HepG2 (cell line): ENCODE measurements around the gene AAR2. TPM values are rescaled to one million over a fixed set of nuclear protein-coding genes. Genes with fewer than 3 reads are reported as not detected.

ENCODE experiments used
- AKAP8 ChIP-seq: sonication (generic); formaldehyde crosslinking; IDR thresholded peaks from 2 replicates; pipeline ENCODE4 v1.5.1; 2020; ENCODE audit warnings: mild to moderate bottlenecking, missing genetic modification reagents
- ARHGAP35 ChIP-seq: sonication (generic); formaldehyde crosslinking; IDR thresholded peaks from 2 replicates; pipeline ENCODE4 v1.9.0; 2022; ENCODE audit warnings: mild to moderate bottlenecking, inconsistent platforms, moderate library complexity, missing genetic modification reagents, borderline replicate concordance
- ATF2 ChIP-seq: sonication (generic); formaldehyde crosslinking; IDR thresholded peaks from 2 replicates; pipeline ENCODE4 v1.4.0; 2020; ENCODE audit warnings: missing genetic modification reagents
- ETV5 ChIP-seq: IDR thresholded peaks from 2 replicates; pipeline ENCODE4 v1.6.1; 2018; ENCODE audit warnings: missing biosample characterization, missing genetic modification reagents, inconsistent platforms, borderline replicate concordance
- FOXA1 ChIP-seq, 2 experiments: fragments of 450-650 bp in 1 of 2; sonication (generic) in 1 of 2; formaldehyde crosslinking in 1 of 2; IDR thresholded peaks; 2 replicates each; pipeline versions ENCODE4 v1.4.0 to v1.6.1; 2016 to 2020; ENCODE audit warnings: missing genetic modification reagents in 1 of 2
- FOXK1 ChIP-seq: sonication (generic); formaldehyde crosslinking; IDR thresholded peaks from 2 replicates; pipeline ENCODE4 v1.4.0; 2020; ENCODE audit warnings: low read depth, missing genetic modification reagents, borderline replicate concordance
- IKZF5 ChIP-seq: IDR thresholded peaks from 2 replicates; pipeline ENCODE4 v1.6.1; 2018; ENCODE audit warnings: missing genetic modification reagents, mild to moderate bottlenecking, missing compliant biosample characterization
- KLF13 ChIP-seq: sonication (generic); formaldehyde crosslinking; IDR thresholded peaks from 2 replicates; pipeline ENCODE4 v1.4.0; 2020; ENCODE audit warnings: mild to moderate bottlenecking, missing genetic modification reagents
- MAFK ChIP-seq, 2 experiments: IDR thresholded peaks in 1 of 2; conservative IDR thresholded peaks in 1 of 2; 2 replicates each; pipeline ENCODE4 v1.6.1; 2011; ENCODE audit warnings: improper control_type of control experiment in 2 of 2, low read length in 2 of 2
- MAX ChIP-seq: IDR thresholded peaks from 2 replicates; pipeline ENCODE4 v1.6.1; 2012; ENCODE audit warnings: inconsistent platforms
- POGK ChIP-seq: sonication (generic); formaldehyde crosslinking; conservative IDR thresholded peaks from 2 replicates; pipeline ENCODE4 v1.8.0; 2022; ENCODE audit warnings: mild to moderate bottlenecking, moderate library complexity, missing genetic modification reagents
- THAP11 ChIP-seq: IDR thresholded peaks from 2 replicates; pipeline ENCODE4 v1.6.1; 2016; ENCODE audit warnings: missing biosample characterization, missing genetic modification reagents
- THAP9 ChIP-seq: sonication (generic); formaldehyde crosslinking; IDR thresholded peaks from 2 replicates; pipeline ENCODE4; 2020; ENCODE audit warnings: missing genetic modification reagents, mild to moderate bottlenecking, borderline replicate concordance
- ZBTB21 ChIP-seq: sonication (generic); formaldehyde crosslinking; IDR thresholded peaks from 2 replicates; pipeline ENCODE4 v1.4.0; 2020; ENCODE audit warnings: missing genetic modification reagents
- ZNF441 ChIP-seq: sonication (generic); formaldehyde crosslinking; IDR thresholded peaks from 2 replicates; pipeline ENCODE4 v1.7.0; 2021; ENCODE audit warnings: missing genetic modification reagents, borderline replicate concordance
- ZNF546 ChIP-seq: sonication (generic); formaldehyde crosslinking; conservative IDR thresholded peaks from 2 replicates; pipeline ENCODE4 v1.8.1; 2023; ENCODE audit warnings: mild to moderate bottlenecking, missing genetic modification reagents
- ZNF782 ChIP-seq: sonication (generic); formaldehyde crosslinking; IDR thresholded peaks from 2 replicates; pipeline ENCODE4 v1.4.0; 2020; ENCODE audit warnings: missing genetic modification reagents, mild to moderate bottlenecking, borderline replicate concordance
- polyA plus RNA-seq, 8 experiments: library from polyadenylated mRNA; depleted of rRNA in 3 of 8; stranded (reverse) in 7 of 8; unstranded in 1 of 8; fragments of >200 nt; fragmentation: Illumina TruSeq in 4 of 8; extraction: Trizol in 4 of 8; gene quantifications; 2 replicates each; pipeline versions ENCODE4 v1.2.1 to v1.2.3, GENCODE V29; 2011 to 2016; ENCODE audit warnings: low read depth in 4 of 8, missing spikeins in 1 of 8, mixed read lengths in 1 of 8; ENCODE audit not compliant: insufficient read depth in 1 of 8
- total RNA-seq, 5 experiments: library from RNA; depleted of rRNA; stranded (reverse); fragments of >200 nt; fragmentation: Illumina TruSeq; extraction: Trizol; gene quantifications; 2 replicates each; pipeline ENCODE4 v1.2.3, GENCODE V29; 2016; ENCODE audit warnings: low read depth in 1 of 5

Gene AAR2
- total and polyA plus RNA-seq, 2 of the 13 experiments (the other 11 are each of a cell fraction or from before 2014, with no cell fraction given), result 45.2 to 46.2 TPM

- TF ChIP-seq THAP9 (CRISPR knock-in tag) (peak; percentile 70; the same call in 1 of the 2 replicates), KLF13 (CRISPR knock-in tag) (no peak), ZNF782 (peak; percentile 20; the same call in 1 of the 2 replicates), FOXA1 (IDR thresholded peaks at IDR 0.05) (no peak), FOXA1 (CRISPR knock-in tag; IDR thresholded peaks at IDR 0.05) (no peak), ZBTB21 (CRISPR knock-in tag) (peak; percentile 70; the same call in 1 of the 2 replicates), THAP11 (CRISPR knock-in tag) (peak; percentile 91), MAFK (conservative IDR thresholded peaks at IDR 0.05 in 1 of 2, IDR thresholded peaks at IDR 0.05 in 1 of 2; ENCODE audit: low read length in 2 of 2) (0 out of 4 replicates have a peak, but pooled peaks of 1 of the 2 experiments have one; percentile 6), MAX (peak; percentile 69; the same call in 1 of the 2 replicates), IKZF5 (CRISPR knock-in tag) (0 out of 2 replicates have a peak, but pooled peaks have one; percentile 34), ARHGAP35 (CRISPR knock-in tag) (peak; percentile 59; the same call in 1 of the 2 replicates), ETV5 (CRISPR knock-in tag) (peak; percentile 83), FOXK1 (CRISPR knock-in tag) (0 out of 2 replicates have a peak, but pooled peaks have one; percentile 29), ZNF546 (CRISPR knock-in tag) (no peak), AKAP8 (CRISPR knock-in tag) (0 out of 2 replicates have a peak, but pooled peaks have one; percentile 18), ATF2 (CRISPR knock-in tag) (0 out of 2 replicates have a peak, but pooled peaks have one; percentile 24), ZNF441 (CRISPR knock-in tag) (peak; percentile 19; the same call in 1 of the 2 replicates), POGK (peak; percentile 65; the same call in 1 of the 2 replicates)
Observed at GRCh38 chr20:36270744-36271638, 34.7 kb downstream of the AAR2 start (continued).
